ENCODE results near the gene CHST9. TPM values are rescaled to one million over a fixed set of nuclear protein-coding genes. Genes with fewer than 3 reads are reported as not detected.

CHST9 gene
- polyA plus RNA-seq, 1 donor (not counting 4 experiments of a cell fraction or from before 2014, with no cell fraction given), result 0.07 TPM

DNA sequence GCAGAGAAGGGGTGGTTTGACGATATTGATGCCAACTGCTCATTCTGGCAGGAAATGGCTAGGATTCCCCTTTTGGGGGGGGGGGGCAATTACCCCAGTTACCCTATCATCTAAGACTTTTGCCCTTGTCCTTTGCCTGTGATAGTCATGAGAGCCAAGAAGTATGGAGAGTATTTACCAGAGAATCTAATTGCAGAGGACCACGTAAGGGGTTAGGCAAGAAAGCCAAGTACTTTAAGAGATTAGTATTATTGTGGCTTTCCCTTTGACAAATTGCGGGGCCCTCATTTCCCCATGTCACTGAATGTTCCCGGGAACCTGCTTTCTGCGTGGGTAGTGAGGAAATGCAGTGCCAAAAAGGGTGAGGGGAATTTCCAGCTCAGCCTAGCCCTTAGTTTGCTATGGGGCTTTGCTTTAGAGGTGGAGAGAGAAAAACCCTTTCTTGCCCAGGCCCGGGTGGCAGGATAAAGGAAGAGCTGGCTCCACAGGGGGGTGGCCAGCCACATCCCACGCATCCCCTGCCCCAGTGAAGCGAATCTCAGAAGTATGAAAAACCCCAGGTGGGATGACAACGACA is 321.1 kb downstream of the CHST9 start:
- Histone ChIP-seq H2AFZ (ENCODE audit: control insufficient read depth, low read length) (no peak overlapping the region), H3K4me1 (ENCODE audit: control insufficient read depth, extremely low read depth, insufficient read depth, low read length) (no peaks in the 10 kb centered on the region), H3K9me1 (ENCODE audit: control insufficient read depth, extremely low read depth, insufficient read depth, low read length) (no peaks in the 10 kb centered on the region), H3K27ac (ENCODE audit: control insufficient read depth, insufficient read depth, low read length) (no peak overlapping the region), H3K4me2 (ENCODE audit: control insufficient read depth, extremely low read depth, insufficient read depth, low read depth, low read length) (no peak overlapping the region), H3K79me2 (ENCODE audit: control insufficient read depth, insufficient read depth, low read length) (no peaks in the 10 kb centered on the region), H3K36me3 (ENCODE audit: control insufficient read depth in 2 of 2, extremely low read depth in 1 of 2, insufficient read depth in 2 of 2, low read length in 2 of 2) (no peaks in the 10 kb centered on the region), H3K27me3 (ENCODE audit: control insufficient read depth, extremely low read depth, insufficient read depth, low read length) (peaks cover 33% of the 10 kb centered on the region), H3K9ac (ENCODE audit: control insufficient read depth, extremely low read depth, insufficient read depth, low read length) (no peak overlapping the region), H3K4me3 (ENCODE audit: control insufficient read depth in 2 of 3, extremely low read depth in 1 of 3, insufficient read depth in 2 of 3, low read depth in 1 of 3, low read length in 3 of 3) (no peak overlapping the region), H4K20me1 (ENCODE audit: control insufficient read depth, extremely low read depth, insufficient read depth, low read length) (no peaks in the 10 kb centered on the region), H3K9me3 (ENCODE audit: control insufficient read depth, low read depth, low read length) (no peaks in the 10 kb centered on the region)
- no peak for TF ChIP-seq EZH2 (IDR thresholded peaks at IDR 0.05; ENCODE audit: low read length)
- TF ChIP-seq, protein P1, sequence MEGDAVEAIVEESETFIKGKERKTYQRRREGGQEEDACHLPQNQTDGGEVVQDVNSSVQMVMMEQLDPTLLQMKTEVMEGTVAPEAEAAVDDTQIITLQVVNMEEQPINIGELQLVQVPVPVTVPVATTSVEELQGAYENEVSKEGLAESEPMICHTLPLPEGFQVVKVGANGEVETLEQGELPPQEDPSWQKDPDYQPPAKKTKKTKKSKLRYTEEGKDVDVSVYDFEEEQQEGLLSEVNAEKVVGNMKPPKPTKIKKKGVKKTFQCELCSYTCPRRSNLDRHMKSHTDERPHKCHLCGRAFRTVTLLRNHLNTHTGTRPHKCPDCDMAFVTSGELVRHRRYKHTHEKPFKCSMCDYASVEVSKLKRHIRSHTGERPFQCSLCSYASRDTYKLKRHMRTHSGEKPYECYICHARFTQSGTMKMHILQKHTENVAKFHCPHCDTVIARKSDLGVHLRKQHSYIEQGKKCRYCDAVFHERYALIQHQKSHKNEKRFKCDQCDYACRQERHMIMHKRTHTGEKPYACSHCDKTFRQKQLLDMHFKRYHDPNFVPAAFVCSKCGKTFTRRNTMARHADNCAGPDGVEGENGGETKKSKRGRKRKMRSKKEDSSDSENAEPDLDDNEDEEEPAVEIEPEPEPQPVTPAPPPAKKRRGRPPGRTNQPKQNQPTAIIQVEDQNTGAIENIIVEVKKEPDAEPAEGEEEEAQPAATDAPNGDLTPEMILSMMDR (optimal IDR thresholded peaks at IDR 0.05 in 1 of 3, IDR thresholded peaks at IDR 0.05 in 1 of 3, conservative IDR thresholded peaks at IDR 0.05 in 1 of 3; ENCODE audit: extremely low read depth in 1 of 3, insufficient read depth in 2 of 3, low read length in 3 of 3), result no peak
- no peak for DNase-seq (ENCODE audit: low read depth, low spot score)
- dilution Hi-C loops (cut with MboI; ENCODE audit: extremely low pct_ligation_motif_present, low sequenced_read_pairs), result no loop called here
- FAIRE-seq, result no peak

DNA sequence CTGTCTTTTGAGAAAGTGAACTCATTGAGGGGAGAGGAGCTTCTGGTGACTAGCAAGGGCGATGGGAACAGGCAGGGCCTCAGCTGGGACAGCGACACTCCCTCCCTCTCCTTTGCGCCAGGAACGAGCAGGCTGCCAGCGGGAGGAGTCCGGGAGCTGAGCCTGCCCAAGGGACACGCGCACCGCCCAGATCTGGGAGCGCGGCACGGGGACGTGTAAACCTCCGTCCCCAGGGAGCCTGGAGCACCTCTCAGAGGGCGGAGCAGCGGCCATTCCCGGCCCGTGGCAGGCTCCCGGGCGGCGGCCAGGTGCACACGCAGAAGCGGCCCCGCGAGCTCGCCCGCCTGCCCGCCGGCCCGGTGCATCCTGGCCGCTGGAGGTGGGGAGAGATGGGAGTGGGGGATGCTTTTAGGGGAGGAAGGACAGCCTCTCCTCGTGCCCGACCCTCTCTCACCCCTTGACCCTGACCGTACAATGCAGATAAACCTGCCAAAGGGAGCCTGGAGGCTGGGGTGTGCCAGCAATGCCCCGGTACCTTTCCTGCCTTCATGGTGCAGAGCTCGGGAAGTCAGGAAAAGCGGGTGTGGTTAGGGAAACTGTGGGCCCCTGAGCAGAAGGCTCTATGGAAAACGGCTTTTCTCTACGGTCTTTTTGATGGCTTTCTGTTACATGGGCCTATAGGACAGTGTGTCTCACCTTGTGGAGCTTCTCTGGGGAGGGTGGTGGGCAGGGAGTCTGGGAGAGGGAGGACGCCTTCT is 321.8 kb downstream of the CHST9 start:
- Histone ChIP-seq H4K20me1 (ENCODE audit: control insufficient read depth, extremely low read depth, insufficient read depth, low read length) (no peaks in the 10 kb centered on the region), H3K36me3 (ENCODE audit: control insufficient read depth in 2 of 2, extremely low read depth in 1 of 2, insufficient read depth in 2 of 2, low read length in 2 of 2) (no peaks in the 10 kb centered on the region), H3K4me2 (ENCODE audit: control insufficient read depth, extremely low read depth, insufficient read depth, low read depth, low read length) (peak overlapping the region; percentile 39), H3K9ac (ENCODE audit: control insufficient read depth, extremely low read depth, insufficient read depth, low read length) (no peak overlapping the region), H3K79me2 (ENCODE audit: control insufficient read depth, insufficient read depth, low read length) (no peaks in the 10 kb centered on the region), H3K9me1 (ENCODE audit: control insufficient read depth, extremely low read depth, insufficient read depth, low read length) (no peaks in the 10 kb centered on the region), H3K4me3 (ENCODE audit: control insufficient read depth in 2 of 3, extremely low read depth in 1 of 3, insufficient read depth in 2 of 3, low read depth in 1 of 3, low read length in 3 of 3) (peak overlapping the region in 2 of 3 experiments; percentile 12 to 24), H3K9me3 (ENCODE audit: control insufficient read depth, low read depth, low read length) (no peaks in the 10 kb centered on the region), H3K27me3 (ENCODE audit: control insufficient read depth, extremely low read depth, insufficient read depth, low read length) (peaks cover 33% of the 10 kb centered on the region), H3K4me1 (ENCODE audit: control insufficient read depth, extremely low read depth, insufficient read depth, low read length) (no peaks in the 10 kb centered on the region), H2AFZ (ENCODE audit: control insufficient read depth, low read length) (peak overlapping the region; percentile 59), H3K27ac (ENCODE audit: control insufficient read depth, insufficient read depth, low read length) (no peak overlapping the region)
- dilution Hi-C loops (cut with MboI; ENCODE audit: extremely low pct_ligation_motif_present, low sequenced_read_pairs), result no loop called here
- TF ChIP-seq, protein P1 (optimal IDR thresholded peaks at IDR 0.05 in 1 of 3, IDR thresholded peaks at IDR 0.05 in 1 of 3, conservative IDR thresholded peaks at IDR 0.05 in 1 of 3; ENCODE audit: extremely low read depth in 1 of 3, insufficient read depth in 2 of 3, low read length in 3 of 3), result no peak
- peak; percentile 68 for TF ChIP-seq EZH2 (IDR thresholded peaks at IDR 0.05; ENCODE audit: low read length)
- FAIRE-seq (no peak), DNase-seq (ENCODE audit: low read depth, low spot score) (no peak)

All from keratinocyte (primary cell).